ENCODE results near the gene BABAM2. TPM values are rescaled to one million over a fixed set of nuclear protein-coding genes. Genes with fewer than 3 reads are reported as not detected.

The BABAM2 gene
- total RNA-seq, 1 experiment from 2014 or later = 27.1 TPM

GRCh38 chr2:28300485-28301341 is 410.2 kb downstream of the BABAM2 start:
- no peak for DNase-seq
- Histone ChIP-seq H3K79me1 (ENCODE audit: insufficient read depth, low read depth, low read length, poor library complexity, severe bottlenecking) (no peaks in the 10 kb centered on the region), H2BK12ac (ENCODE audit: insufficient read length, low read depth, low read length) (no peak overlapping the region), H3K4ac (ENCODE audit: low read depth, low read length) (no peak overlapping the region), H3K18ac (ENCODE audit: insufficient read length, low read depth, low read length) (no peak overlapping the region), H3K4me2 (ENCODE audit: insufficient read depth, insufficient read length, low read length) (no peak overlapping the region), H4K8ac (replicated peaks; ENCODE audit: insufficient read length, low read depth, low read length) (no peak overlapping the region), H3K4me1 (ENCODE audit: insufficient read depth, low read length) (peaks cover 5% of the 10 kb centered on the region; the same call in 1 of the 2 replicates), H4K20me1 (ENCODE audit: control insufficient read depth, insufficient read depth, insufficient read length) (no peaks in the 10 kb centered on the region), H3K27ac (ENCODE audit: insufficient read length, low read depth, low read length) (no peak overlapping the region), H2BK20ac (ENCODE audit: low read depth, low read length, poor library complexity, severe bottlenecking) (no peak overlapping the region), H2AFZ (ENCODE audit: low read length) (no peak overlapping the region), H3K27me3 (ENCODE audit: insufficient read depth, low read length) (no peaks in the 10 kb centered on the region; the same call in 1 of the 2 replicates), H2BK120ac (ENCODE audit: low read depth, low read length, poor library complexity, severe bottlenecking) (no peak overlapping the region), H3K9me3 (ENCODE audit: control insufficient read depth, low read depth, low read length) (no peaks in the 10 kb centered on the region), H2AK5ac (ENCODE audit: insufficient read length, low read length) (no peak overlapping the region), H3K56ac (ENCODE audit: insufficient read length, low read depth, low read length) (no peak overlapping the region), H3T11ph (ENCODE audit: low read length) (no peak overlapping the region), H4K91ac (ENCODE audit: insufficient read length, low read depth, low read length) (no peak overlapping the region), H3K14ac (ENCODE audit: insufficient read depth, low read length) (no peak overlapping the region), H3K9ac (ENCODE audit: extremely low read depth, insufficient read length, low read length) (no peak overlapping the region), H3K79me2 (ENCODE audit: insufficient read depth, low read length) (no peaks in the 10 kb centered on the region), H3K23me2 (ENCODE audit: insufficient read length, low read depth, low read length, poor library complexity, severe bottlenecking) (no peaks in the 10 kb centered on the region), H2BK5ac (ENCODE audit: insufficient read length, low read length) (no peak overlapping the region), H4K5ac (ENCODE audit: insufficient read length, low read depth, low read length) (no peak overlapping the region), H3K23ac (ENCODE audit: insufficient read length, low read depth, low read length) (no peak overlapping the region), H2BK15ac (ENCODE audit: low read depth, low read length) (no peak overlapping the region)
- no peak for TF ChIP-seq CTCF (conservative IDR thresholded peaks at IDR 0.05)
- peaks cover 16% of the 10 kb centered on the region in 2 experiments for H3K4me1 Mint-ChIP-seq
- H3K4me3 Mint-ChIP-seq = no peak overlapping the region
- H3K9me3 Mint-ChIP-seq = peaks cover 3 to 6% of the 10 kb centered on the region in 2 experiments; a peak in 4 of 5 replicates
- H3K27me3 Mint-ChIP-seq (ENCODE audit: low read depth) = no peaks in the 10 kb centered on the region
- H3K27ac Mint-ChIP-seq = no peak overlapping the region
- no CpG with 5 or more reads among the region's 9 CpGs for WGBS (ENCODE audit: extremely low coverage, insufficient read length, low lambda C conversion rate)
- peaks cover 3 to 5% (median 4%) of the 10 kb centered on the region in 3 experiments; a peak in 5 of 7 replicates for H3K36me3 Mint-ChIP-seq (ENCODE audit: insufficient read depth in 1 of 3, low read depth in 3 of 3)

Data from H9 (cell line).